Left colon (tissue), 2 donors: ENCODE data around the gene RNLS. TPM values are rescaled to one million over a fixed set of nuclear protein-coding genes. Genes with fewer than 3 reads are reported as not detected.
"Not testable (repeated sequence)": the region's sequence is repeated elsewhere in the genome, so short reads cannot be mapped to it uniquely, and the experiment has no call there.

ENCODE experiments used
- ATAC-seq: fragments of 200-7000 bp; cut with Tn5 transposase; one replicate; pipeline ENCODE4 v1.9.1; 2020; ENCODE audit warnings: mild to moderate bottlenecking, moderate library complexity
- DNase-seq, 2 donors: peaks; one replicate each; pipeline ENCODE4 v3.0.0-alpha.2; 2020
- intact Hi-C, 2 donors: fragments of 100-400 bp; cut with DNase I in 1 of 2; cut with micrococcal nuclease in 1 of 2; formaldehyde crosslinking; loops; one replicate each; pipeline versions ENCODE4 v1.11.2 to v1.14.0; 2022; cut with DNase I, micrococcal nuclease
- total RNA-seq, 2 donors: library from RNA; stranded (reverse); fragmentation: NEBNext Ultra II Directional; extraction: Animal tissue kit (Norgen Biotek cat#: 25700); gene quantifications; one replicate each; pipeline ENCODE4 v1.2.1, GENCODE V29; 2021
- donor health status: DM: no; HTN: no; CAD: no.
- donor health status: DM: yes; HTN: yes; CAD: no.

Gene RNLS
- total RNA-seq, 2 donors from 2014 or later, result 15.0 to 18.6 TPM

- peak; percentile 87 for ATAC-seq
Measured at GRCh38 chr10:88493691-88494483, 89.2 kb downstream of the RNLS start.

GRCh38 chr10:88491314-88491713 lies 91.8 kb downstream of the RNLS start:
- no peak for DNase-seq
- no peak for ATAC-seq
- intact Hi-C loops, result no loop called here

More at GRCh38 chr10:88493691-88494483, 89.2 kb downstream of the RNLS start:
- intact Hi-C loops, result no loop called here
- no peak for DNase-seq

- ATAC-seq (no peak), DNase-seq (no peak)
- intact Hi-C loops, result no loop called here
Measured at GRCh38 chr10:88490231-88490980, 92.7 kb downstream of the RNLS start.

- DNase-seq, result no peak
- no peak for ATAC-seq
- intact Hi-C loops, result no loop called here
Measured at GRCh38 chr10:88489107-88489506, 94.0 kb downstream of the RNLS start.

GRCh38 chr10:88486816-88487215 lies 96.3 kb downstream of the RNLS start:
- ATAC-seq, intact Hi-C loops, DNase-seq: not testable (repeated sequence)

- ATAC-seq, result no peak
- intact Hi-C loops, result no loop called here
- no peak for DNase-seq
Measured at GRCh38 chr10:88482220-88482619, 100.9 kb downstream of the RNLS start.

GRCh38 chr10:88478256-88478655 lies 104.9 kb downstream of the RNLS start:
- no peak for ATAC-seq
- intact Hi-C loops, result no loop called here

GRCh38 chr10:88477343-88478085 lies 105.6 kb downstream of the RNLS start:
- intact Hi-C loops, result no loop called here
- DNase-seq (no peak), ATAC-seq (no peak)

More at GRCh38 chr10:88478256-88478655, 104.9 kb downstream of the RNLS start:
- no peak for DNase-seq

GRCh38 chr10:88474884-88475844 lies 108.0 kb downstream of the RNLS start:
- intact Hi-C loops, result no loop called here
- peak; percentile 12 for ATAC-seq
- DNase-seq, result no peak

GRCh38 chr10:88473989-88474883 lies 108.9 kb downstream of the RNLS start:
- DNase-seq (peak; percentile 57 to 62), ATAC-seq (peak; percentile 97)
- intact Hi-C loops, result no loop called here

- DNase-seq (no peak), ATAC-seq (no peak)
- intact Hi-C loops, result no loop called here
Measured at GRCh38 chr10:88472540-88472939, 110.6 kb downstream of the RNLS start.

GRCh38 chr10:88471899-88472298 lies 111.2 kb downstream of the RNLS start:
- intact Hi-C loops, result no loop called here
- ATAC-seq (no peak), DNase-seq (no peak)

- intact Hi-C loops, result no loop called here
- DNase-seq, result no peak
- no peak for ATAC-seq
Measured at GRCh38 chr10:88467835-88468485, 115.2 kb downstream of the RNLS start.

GRCh38 chr10:88466786-88467185 lies 116.3 kb downstream of the RNLS start:
- no peak for ATAC-seq
- intact Hi-C loops, result no loop called here
- DNase-seq, result no peak

GRCh38 chr10:88465765-88466164 lies 117.4 kb downstream of the RNLS start:
- no peak for DNase-seq

GRCh38 chr10:88463811-88464210 lies 119.3 kb downstream of the RNLS start:
- DNase-seq, result no peak
- no peak for ATAC-seq
- intact Hi-C loops, result no loop called here

More at GRCh38 chr10:88465765-88466164, 117.4 kb downstream of the RNLS start:
- intact Hi-C loops, result no loop called here
- ATAC-seq, result no peak

- ATAC-seq (no peak), DNase-seq (no peak)
- intact Hi-C loops, result no loop called here
Measured at GRCh38 chr10:88461426-88461825, 121.7 kb downstream of the RNLS start.
